ENCODE measurements around the gene NCOR1.
A peak's percentile ranks its signal among the peaks of the same experiment; 100 is the strongest.
"Not testable (repeated sequence)": the region's sequence is repeated elsewhere in the genome, so short reads cannot be mapped to it uniquely, and the experiment has no call there.

Gene NCOR1

GRCh38 chr17:16121915-16122314, 93.4 kb downstream of the NCOR1 start:
- no peaks in the 10 kb centered on the region for H3K27me3 ChIP-seq (ENCODE audit: insufficient read depth, poor library complexity, severe bottlenecking)
- H3K36me3 ChIP-seq (ENCODE audit: low read depth), result peaks cover 77% of the 10 kb centered on the region
- H3K4me3 ChIP-seq (ENCODE audit: severe bottlenecking), result no peak overlapping the region
- no peak for DNase-seq (ENCODE audit: low spot score)
- H3K27ac ChIP-seq (ENCODE audit: poor library complexity, severe bottlenecking), result peak overlapping the region; percentile 71
- peaks cover 33% of the 10 kb centered on the region for H3K4me1 ChIP-seq (ENCODE audit: insufficient read depth, poor library complexity, severe bottlenecking)
- TF ChIP-seq CTCF (IDR thresholded peaks at IDR 0.05; ENCODE audit: poor library complexity, severe bottlenecking), result no peak
- H3K9me3 ChIP-seq (ENCODE audit: severe bottlenecking), result no peaks in the 10 kb centered on the region
- ATAC-seq (ENCODE audit: low read depth), result peak; percentile 72

GRCh38 chr17:16120937-16121336, 94.4 kb downstream of the NCOR1 start:
- no peak overlapping the region for H3K27ac ChIP-seq (ENCODE audit: poor library complexity, severe bottlenecking)
- H3K36me3 ChIP-seq (ENCODE audit: low read depth), result peaks cover 77% of the 10 kb centered on the region
- H3K4me1 ChIP-seq (ENCODE audit: insufficient read depth, poor library complexity, severe bottlenecking), result peaks cover 33% of the 10 kb centered on the region
- ATAC-seq (ENCODE audit: low read depth) (no peak), DNase-seq (ENCODE audit: low spot score) (no peak)
- H3K4me3 ChIP-seq (ENCODE audit: severe bottlenecking), result no peak overlapping the region
- H3K27me3 ChIP-seq (ENCODE audit: insufficient read depth, poor library complexity, severe bottlenecking), result no peaks in the 10 kb centered on the region
- no peaks in the 10 kb centered on the region for H3K9me3 ChIP-seq (ENCODE audit: severe bottlenecking)
- no peak for TF ChIP-seq CTCF (IDR thresholded peaks at IDR 0.05; ENCODE audit: poor library complexity, severe bottlenecking)

- H3K36me3 ChIP-seq (ENCODE audit: low read depth), result peaks cover 93% of the 10 kb centered on the region
- TF ChIP-seq CTCF (IDR thresholded peaks at IDR 0.05; ENCODE audit: poor library complexity, severe bottlenecking), result no peak
- no peak for ATAC-seq (ENCODE audit: low read depth)
Observed at GRCh38 chr17:16117149-16117548, 98.2 kb downstream of the NCOR1 start.

GRCh38 chr17:16115077-16115698, 100.1 kb downstream of the NCOR1 start:
- ATAC-seq (ENCODE audit: low read depth); H3K27me3 ChIP-seq (ENCODE audit: insufficient read depth, poor library complexity, severe bottlenecking); H3K9me3 ChIP-seq (ENCODE audit: severe bottlenecking); DNase-seq (ENCODE audit: low spot score); H3K4me1 ChIP-seq (ENCODE audit: insufficient read depth, poor library complexity, severe bottlenecking); H3K27ac ChIP-seq (ENCODE audit: poor library complexity, severe bottlenecking); H3K4me3 ChIP-seq (ENCODE audit: severe bottlenecking): not testable (repeated sequence)
- H3K36me3 ChIP-seq (ENCODE audit: low read depth), result peaks cover 80% of the 10 kb centered on the region

More at GRCh38 chr17:16117149-16117548, 98.2 kb downstream of the NCOR1 start:
- DNase-seq (ENCODE audit: low spot score), result no peak
- H3K4me1 ChIP-seq (ENCODE audit: insufficient read depth, poor library complexity, severe bottlenecking), result peaks cover 8% of the 10 kb centered on the region
- H3K27ac ChIP-seq (ENCODE audit: poor library complexity, severe bottlenecking), result no peak overlapping the region
- H3K9me3 ChIP-seq (ENCODE audit: severe bottlenecking), result peaks cover 6% of the 10 kb centered on the region
- no peaks in the 10 kb centered on the region for H3K27me3 ChIP-seq (ENCODE audit: insufficient read depth, poor library complexity, severe bottlenecking)
- no peak overlapping the region for H3K4me3 ChIP-seq (ENCODE audit: severe bottlenecking)

- Histone ChIP-seq H3K4me3 (ENCODE audit: severe bottlenecking) (no peak overlapping the region), H3K27ac (ENCODE audit: poor library complexity, severe bottlenecking) (no peak overlapping the region), H3K36me3 (ENCODE audit: low read depth) (peaks cover 49% of the 10 kb centered on the region), H3K27me3 (ENCODE audit: insufficient read depth, poor library complexity, severe bottlenecking) (no peaks in the 10 kb centered on the region), H3K9me3 (ENCODE audit: severe bottlenecking) (no peaks in the 10 kb centered on the region), H3K4me1 (ENCODE audit: insufficient read depth, poor library complexity, severe bottlenecking) (no peaks in the 10 kb centered on the region)
- TF ChIP-seq CTCF (IDR thresholded peaks at IDR 0.05; ENCODE audit: poor library complexity, severe bottlenecking), result no peak
- no peak for DNase-seq (ENCODE audit: low spot score)
- ATAC-seq (ENCODE audit: low read depth), result no peak
Observed at GRCh38 chr17:16108871-16109270, 106.5 kb downstream of the NCOR1 start.
